ENCODE results near the gene LDB3.

The LDB3 gene

DNA sequence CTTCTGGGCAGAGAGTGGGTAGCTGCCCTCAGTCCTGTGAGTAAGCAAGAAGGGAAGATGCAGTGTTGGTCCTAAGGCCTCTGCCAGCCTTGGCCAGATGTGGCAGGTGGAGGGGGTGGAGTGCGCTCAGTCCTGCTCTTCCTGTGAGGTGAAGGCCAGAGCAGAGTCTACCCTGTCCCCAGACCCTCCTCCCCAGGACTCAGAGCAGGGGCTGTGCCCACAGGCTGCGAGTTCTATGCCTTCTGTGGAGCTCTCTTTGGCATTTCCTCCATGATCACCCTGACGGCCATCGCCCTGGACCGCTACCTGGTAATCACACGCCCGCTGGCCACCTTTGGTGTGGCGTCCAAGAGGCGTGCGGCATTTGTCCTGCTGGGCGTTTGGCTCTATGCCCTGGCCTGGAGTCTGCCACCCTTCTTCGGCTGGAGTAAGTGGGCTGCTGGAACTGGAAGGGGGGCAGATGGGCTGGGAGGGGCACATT lies 10.0 kb upstream of the LDB3 start (continued):
- TF ChIP-seq TSHZ2 (CRISPR knock-in tag; IDR thresholded peaks at IDR 0.05) (no peak), GLIS3 (CRISPR knock-in tag; IDR thresholded peaks at IDR 0.05) (no peak), CREB5 (CRISPR knock-in tag; IDR thresholded peaks at IDR 0.05; ENCODE audit: low read depth) (no peak)

- ATAC-seq, result no peak
- TF ChIP-seq, protein P1, sequence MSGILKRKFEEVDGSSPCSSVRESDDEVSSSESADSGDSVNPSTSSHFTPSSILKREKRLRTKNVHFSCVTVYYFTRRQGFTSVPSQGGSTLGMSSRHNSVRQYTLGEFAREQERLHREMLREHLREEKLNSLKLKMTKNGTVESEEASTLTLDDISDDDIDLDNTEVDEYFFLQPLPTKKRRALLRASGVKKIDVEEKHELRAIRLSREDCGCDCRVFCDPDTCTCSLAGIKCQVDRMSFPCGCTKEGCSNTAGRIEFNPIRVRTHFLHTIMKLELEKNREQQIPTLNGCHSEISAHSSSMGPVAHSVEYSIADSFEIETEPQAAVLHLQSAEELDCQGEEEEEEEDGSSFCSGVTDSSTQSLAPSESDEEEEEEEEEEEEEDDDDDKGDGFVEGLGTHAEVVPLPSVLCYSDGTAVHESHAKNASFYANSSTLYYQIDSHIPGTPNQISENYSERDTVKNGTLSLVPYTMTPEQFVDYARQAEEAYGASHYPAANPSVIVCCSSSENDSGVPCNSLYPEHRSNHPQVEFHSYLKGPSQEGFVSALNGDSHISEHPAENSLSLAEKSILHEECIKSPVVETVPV (CRISPR knock-in tag; IDR thresholded peaks at IDR 0.05), result no peak
- TF ChIP-seq TCF4 (CRISPR knock-in tag; IDR thresholded peaks at IDR 0.05; ENCODE audit: borderline replicate concordance), result no peak
- no peak for TF ChIP-seq PPARA (CRISPR knock-in tag; IDR thresholded peaks at IDR 0.05; ENCODE audit: borderline replicate concordance)
- no peak for TF ChIP-seq CREB5 (CRISPR knock-in tag; IDR thresholded peaks at IDR 0.05; ENCODE audit: low read depth)
- no peak for TF ChIP-seq ZNF8 (CRISPR knock-in tag; IDR thresholded peaks at IDR 0.05)
- TF ChIP-seq ARNTL (CRISPR knock-in tag; IDR thresholded peaks at IDR 0.05; ENCODE audit: borderline replicate concordance, low read depth), result no peak
- no peak for TF ChIP-seq ZFP3 (CRISPR knock-in tag; IDR thresholded peaks at IDR 0.05)
Measured at GRCh38 chr10:86658751-86659150, 9.6 kb upstream of the LDB3 start.

GRCh38 chr10:86659161-86659691 lies 9.1 kb upstream of the LDB3 start:
- no peak for TF ChIP-seq RARB (CRISPR knock-in tag; IDR thresholded peaks at IDR 0.05)
- no peak for ATAC-seq

- ATAC-seq, result no peak
- TF ChIP-seq ZFP3 (CRISPR knock-in tag; IDR thresholded peaks at IDR 0.05), result no peak
- TF ChIP-seq ARNTL (CRISPR knock-in tag; IDR thresholded peaks at IDR 0.05; ENCODE audit: borderline replicate concordance, low read depth), result no peak
- TF ChIP-seq ZNF565 (CRISPR knock-in tag; conservative IDR thresholded peaks at IDR 0.05; ENCODE audit: low read depth), result no peak
- no peak for TF ChIP-seq GLIS3 (CRISPR knock-in tag; IDR thresholded peaks at IDR 0.05)
- TF ChIP-seq, protein P2, sequence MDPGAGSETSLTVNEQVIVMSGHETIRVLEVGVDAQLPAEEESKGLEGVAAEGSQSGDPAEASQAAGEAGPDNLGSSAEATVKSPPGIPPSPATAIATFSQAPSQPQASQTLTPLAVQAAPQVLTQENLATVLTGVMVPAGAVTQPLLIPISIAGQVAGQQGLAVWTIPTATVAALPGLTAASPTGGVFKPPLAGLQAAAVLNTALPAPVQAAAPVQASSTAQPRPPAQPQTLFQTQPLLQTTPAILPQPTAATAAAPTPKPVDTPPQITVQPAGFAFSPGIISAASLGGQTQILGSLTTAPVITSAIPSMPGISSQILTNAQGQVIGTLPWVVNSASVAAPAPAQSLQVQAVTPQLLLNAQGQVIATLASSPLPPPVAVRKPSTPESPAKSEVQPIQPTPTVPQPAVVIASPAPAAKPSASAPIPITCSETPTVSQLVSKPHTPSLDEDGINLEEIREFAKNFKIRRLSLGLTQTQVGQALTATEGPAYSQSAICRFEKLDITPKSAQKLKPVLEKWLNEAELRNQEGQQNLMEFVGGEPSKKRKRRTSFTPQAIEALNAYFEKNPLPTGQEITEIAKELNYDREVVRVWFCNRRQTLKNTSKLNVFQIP (CRISPR knock-in tag; IDR thresholded peaks at IDR 0.05; ENCODE audit: borderline replicate concordance, low read depth), result no peak
- TF ChIP-seq ZFP30 (CRISPR knock-in tag; IDR thresholded peaks at IDR 0.05), result no peak
- TF ChIP-seq, protein P1 (CRISPR knock-in tag; IDR thresholded peaks at IDR 0.05), result no peak
Measured at GRCh38 chr10:86659721-86660453, 8.4 kb upstream of the LDB3 start.
